Astrocyte (in vitro differentiated cells and primary cell): Measurements from ENCODE around the gene TRIM58.

Source experiments
- CTCF ChIP-seq: IDR thresholded peaks from 2 replicates; pipeline ENCODE4 v1.5.1; 2011; ENCODE audit warnings: low read depth, mild to moderate bottlenecking, inconsistent platforms, low read length, moderate library complexity; ENCODE audit not compliant: insufficient read depth
- EZH2 ChIP-seq: IDR thresholded peaks from 2 replicates; pipeline ENCODE4 v1.6.1; 2012; ENCODE audit warnings: mild to moderate bottlenecking, low read length, inconsistent platforms; ENCODE audit not compliant: insufficient read depth

DNA sequence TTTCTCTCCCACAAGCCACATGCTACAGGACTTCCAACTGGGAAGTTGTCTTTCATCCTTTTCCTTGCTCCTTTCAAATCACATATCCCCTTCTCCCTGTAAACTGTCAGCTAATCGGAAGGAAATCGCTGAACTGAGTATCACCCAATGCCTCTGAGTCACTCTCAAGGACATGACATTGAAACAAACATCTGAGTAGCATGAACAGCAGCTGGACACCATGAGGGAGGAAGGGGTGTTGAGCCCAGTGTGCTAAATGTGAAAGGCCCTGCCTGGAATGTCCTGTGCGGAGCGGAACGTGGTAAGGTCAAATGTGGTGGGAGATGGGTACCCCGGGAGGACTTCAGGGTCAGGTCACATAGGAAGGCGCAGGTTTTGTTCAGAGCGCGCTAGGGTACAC lies 67.9 kb downstream of the TRIM58 start, which contains the start of gene OR2AJ1:
- no peak for TF ChIP-seq CTCF
- no peak for TF ChIP-seq EZH2
